Heart right ventricle (tissue), 16 donors: ENCODE data around the gene SLIT1. TPM values are rescaled to one million over a fixed set of nuclear protein-coding genes. Genes with fewer than 3 reads are reported as not detected.

ENCODE experiments used
- ATAC-seq, 8 donors: fragments of 200-7000 bp; cut with Tn5 transposase; one replicate each; pipeline ENCODE4 v1.9.1; 2020; ENCODE audit warnings: mild to moderate bottlenecking in 8 of 8, moderate library complexity in 8 of 8, moderate number of reproducible peaks in 1 of 8
- DNase-seq, 2 donors: peaks; one replicate each; pipeline ENCODE4 v3.0.0-alpha.2; 2020
- H3K27ac ChIP-seq, 10 donors: fragments of 200-600 bp; sonication (generic) in 2 of 10; one replicate each; pipeline versions ENCODE4 v1.5.0 to v1.8.0; 2020 to 2022; ENCODE audit warnings: mild to moderate bottlenecking in 3 of 10
- H3K27me3 ChIP-seq, 7 donors: fragments of 200-600 bp; one replicate each; pipeline ENCODE4 v1.8.0; 2021 to 2022; ENCODE audit warnings: mild to moderate bottlenecking in 2 of 7
- H3K36me3 ChIP-seq, 9 donors: fragments of 200-600 bp; sonication (generic) in 1 of 9; one replicate each; pipeline versions ENCODE4 v1.5.0 to v1.8.0; 2020 to 2022; ENCODE audit warnings: mild to moderate bottlenecking in 2 of 9
- H3K4me1 ChIP-seq, 9 donors: fragments of 200-600 bp; sonication (generic) in 1 of 9; one replicate each; pipeline versions ENCODE4 v1.5.0 to v1.8.0; 2020 to 2022; ENCODE audit warnings: mild to moderate bottlenecking in 4 of 9
- H3K4me3 ChIP-seq, 10 donors: fragments of 200-600 bp; sonication (generic) in 2 of 10; one replicate each; pipeline versions ENCODE4 v1.5.0 to v1.8.0; 2020 to 2022; ENCODE audit warnings: mild to moderate bottlenecking in 7 of 10, moderate library complexity in 2 of 10
- H3K9me3 ChIP-seq, 11 donors: fragments of 200-600 bp in 10 of 11; sonication (generic) in 2 of 11; one replicate each; pipeline versions ENCODE4 v1.5.0 to v1.8.0; 2013 to 2022; ENCODE audit warnings: mild to moderate bottlenecking in 2 of 11, control low read depth in 1 of 11, moderate library complexity in 1 of 11
- WGBS, 2 donors: extraction: QIAGEN DNeasy Blood & Tissue Kit; methylation state at CpG; one replicate each; pipeline ENCODE4 v1.1.7; 2013; ENCODE audit warnings: inconsistent platforms in 1 of 2; 5-methylcytosine and 5-hydroxymethylcytosine counted together
- intact Hi-C, 10 donors: fragments of 100-400 bp; cut with DNase I; formaldehyde crosslinking; loops; one replicate each; pipeline versions ENCODE4 v1.11.1 to v1.14.2; 2022
- polyA plus RNA-seq, 2 donors: library from polyadenylated mRNA; stranded (reverse); fragments of 200-250 nt; gene quantifications; one replicate each; pipeline ENCODE4 v1.2.3, GENCODE V29; 2013
- total RNA-seq, 10 donors: library from RNA; stranded (reverse); fragmentation: NEBNext Ultra II Directional in 3 of 10; extraction: Animal tissue kit (Norgen Biotek cat#: 25700) in 3 of 10; gene quantifications; one replicate each; pipeline versions ENCODE4 v1.2.1 to v1.2.4, GENCODE V29; 2021 to 2023
- TF ChIP-seq, protein P1 (sequence below), 9 donors: fragments of 200-600 bp; sonication (generic) in 2 of 9; IDR thresholded peaks; one replicate each; pipeline versions ENCODE4 v1.5.0 to v1.8.0; 2021 to 2022; ENCODE audit warnings: antibody characterized with exemption in 9 of 9, mild to moderate bottlenecking in 5 of 9, moderate library complexity in 1 of 9
- donor health status: Arrhythmogenic right ventricular cardiomyopathy.
- donor health status: ischemic (EF 13 %, LVEDD 7.1; RV severe dilation, severe dysfunction).
- donor health status: healthy with polysubstance abuse.
- donor health status: DM: no; HTN: yes; CAD: no.
- donor health status: DM: no; HTN: no; CAD: no.
- donor health status: ischemic (EF 25% LVEDD 6.9; RV normal size, moderate dysfunction).
- donor health status: ischemic (EF 25% LVEDD 5.7; RV mildly dilated, moderate dysfunction).
- donor health status: healthy.
- donor health status: DM: yes; HTN: yes; CAD: no.
- donor health status: Ischemic cardiomyopathy.
- donor health status: ischemic (EF 35%, LVEDD 5.7; RV mildly dilated, moderate dysfunction).
- donor health status: nonischemic (EF 11% LVEDD 7.7; RV severe dilation, severe dysfunction).
- donor health status: DM: yes; HTN: yes; CAD: no.
- donor health status: PGD.
- donor health status: ischemic (EF 29% LVEDD 5.4; RV normal size, mild dysfunction).
- donor health status: nonischemic (EF 23%, LVEDD 6.1; RV moderate dilation, normal function).

Gene SLIT1
- total and polyA plus RNA-seq, 12 donors, result 0.04 to 0.31 (median 0.13) TPM; not detected in 1

DNA sequence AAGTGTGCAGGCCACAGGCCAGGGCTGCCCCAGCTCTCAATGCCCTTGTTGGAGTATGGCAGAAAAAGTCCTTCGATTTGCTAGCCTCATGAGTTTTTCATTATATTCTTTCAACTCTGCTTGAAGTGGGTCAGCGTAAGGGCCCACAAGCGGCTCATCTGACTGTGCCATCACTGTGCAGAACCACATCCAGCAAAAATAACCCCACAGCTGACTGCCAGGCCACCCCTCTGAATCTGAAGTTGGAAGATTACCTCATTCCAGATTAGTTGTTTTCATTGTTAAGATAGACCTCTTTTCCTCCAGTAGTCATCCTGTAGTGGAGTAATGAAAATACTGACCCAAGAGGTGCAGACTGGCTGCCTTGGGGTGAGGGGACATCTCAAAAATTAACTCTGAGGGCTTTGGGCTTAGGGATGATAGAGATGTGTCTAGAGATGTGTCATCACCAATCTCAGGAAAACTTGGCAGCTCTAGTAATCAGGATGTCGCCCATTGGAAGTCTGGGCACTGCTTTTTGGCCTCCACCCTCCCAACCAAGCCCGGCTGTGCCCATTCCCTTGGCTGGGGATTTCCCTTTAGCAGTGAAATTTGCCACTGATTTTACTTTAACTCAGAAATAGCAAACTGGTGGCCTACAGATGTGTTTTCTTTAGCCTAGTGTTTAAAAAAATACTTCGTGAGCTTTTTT, 189.3 kb downstream of the SLIT1 start:
- TF ChIP-seq, protein P1, sequence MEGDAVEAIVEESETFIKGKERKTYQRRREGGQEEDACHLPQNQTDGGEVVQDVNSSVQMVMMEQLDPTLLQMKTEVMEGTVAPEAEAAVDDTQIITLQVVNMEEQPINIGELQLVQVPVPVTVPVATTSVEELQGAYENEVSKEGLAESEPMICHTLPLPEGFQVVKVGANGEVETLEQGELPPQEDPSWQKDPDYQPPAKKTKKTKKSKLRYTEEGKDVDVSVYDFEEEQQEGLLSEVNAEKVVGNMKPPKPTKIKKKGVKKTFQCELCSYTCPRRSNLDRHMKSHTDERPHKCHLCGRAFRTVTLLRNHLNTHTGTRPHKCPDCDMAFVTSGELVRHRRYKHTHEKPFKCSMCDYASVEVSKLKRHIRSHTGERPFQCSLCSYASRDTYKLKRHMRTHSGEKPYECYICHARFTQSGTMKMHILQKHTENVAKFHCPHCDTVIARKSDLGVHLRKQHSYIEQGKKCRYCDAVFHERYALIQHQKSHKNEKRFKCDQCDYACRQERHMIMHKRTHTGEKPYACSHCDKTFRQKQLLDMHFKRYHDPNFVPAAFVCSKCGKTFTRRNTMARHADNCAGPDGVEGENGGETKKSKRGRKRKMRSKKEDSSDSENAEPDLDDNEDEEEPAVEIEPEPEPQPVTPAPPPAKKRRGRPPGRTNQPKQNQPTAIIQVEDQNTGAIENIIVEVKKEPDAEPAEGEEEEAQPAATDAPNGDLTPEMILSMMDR (IDR thresholded peaks at IDR 0.05), result no peak
- Histone ChIP-seq H3K27ac (peak overlapping the region in 1 of 10 donors; percentile 47), H3K9me3 (no peaks in the 10 kb centered on the region), H3K4me3 (no peak overlapping the region), H3K36me3 (no peaks in the 10 kb centered on the region), H3K27me3 (no peaks in the 10 kb centered on the region), H3K4me1 (peaks cover 0 to 21% (median 13%) of the 10 kb centered on the region in 9 donors)
- intact Hi-C loops, result no loop called here
- peak in 5 of 8 donors; percentile 25 to 64 (median 55) for ATAC-seq
- no peak for DNase-seq
- 86 to 91% methylated on average over 6 of the region's 6 CpGs for WGBS, 2 donors

GRCh38 chr10:96995851-96996250, 189.9 kb downstream of the SLIT1 start:
- ATAC-seq (no peak), DNase-seq (no peak)
- intact Hi-C loops, result no loop called here
- Histone ChIP-seq H3K27me3 (no peaks in the 10 kb centered on the region), H3K9me3 (no peaks in the 10 kb centered on the region), H3K4me3 (no peak overlapping the region), H3K4me1 (peaks cover 0 to 21% (median 13%) of the 10 kb centered on the region in 9 donors), H3K27ac (peak overlapping the region in 1 of 10 donors; percentile 47), H3K36me3 (no peaks in the 10 kb centered on the region)
- WGBS, 2 donors, result 75 to 85% methylated on average over 4 of the region's 4 CpGs
- TF ChIP-seq, protein P1 (IDR thresholded peaks at IDR 0.05), result no peak

- H3K4me1 ChIP-seq, result peaks cover 0 to 25% (median 13%) of the 10 kb centered on the region in 9 donors
These were observed 193.0 kb downstream of the SLIT1 start for GRCh38 chr10:96992721-96993120.

GRCh38 chr10:96991313-96991841, 194.4 kb downstream of the SLIT1 start:
- H3K36me3 ChIP-seq, result no peaks in the 10 kb centered on the region
- H3K4me3 ChIP-seq, result no peak overlapping the region
- TF ChIP-seq, protein P1 (IDR thresholded peaks at IDR 0.05), result no peak
- intact Hi-C loops, result no loop called here
- H3K27me3 ChIP-seq, result no peaks in the 10 kb centered on the region
- DNase-seq (no peak), ATAC-seq (no peak)
- no peak overlapping the region for H3K27ac ChIP-seq
- H3K9me3 ChIP-seq, result no peaks in the 10 kb centered on the region
- H3K4me1 ChIP-seq, result peaks cover 0 to 21% (median 13%) of the 10 kb centered on the region in 9 donors
- WGBS, 2 donors, result 66% methylated on average over 7 of the region's 7 CpGs

More at GRCh38 chr10:96992721-96993120, 193.0 kb downstream of the SLIT1 start:
- WGBS, 2 donors, result 88 to 89% methylated on average over 1 of the region's 1 CpG
- Histone ChIP-seq H3K36me3 (no peaks in the 10 kb centered on the region), H3K9me3 (no peaks in the 10 kb centered on the region), H3K27me3 (no peaks in the 10 kb centered on the region), H3K4me3 (no peak overlapping the region), H3K27ac (no peak overlapping the region)
- no peak for DNase-seq
- TF ChIP-seq, protein P1 (IDR thresholded peaks at IDR 0.05), result no peak
- ATAC-seq, result no peak
- intact Hi-C loops, result no loop called here
